ENCODE measurements around the gene VWCE.
"Not testable (repeated sequence)": the region's sequence is repeated elsewhere in the genome, so short reads cannot be mapped to it uniquely, and the experiment has no call there.

VWCE gene

GRCh38 chr11:61211327-61211952 lies 83.7 kb downstream of the VWCE start:
- not testable (repeated sequence) for DNase-seq (ENCODE audit: low read depth in 2 of 2)

GRCh38 chr11:61210629-61211028 lies 84.5 kb downstream of the VWCE start:
- not testable (repeated sequence) for DNase-seq (ENCODE audit: low read depth in 2 of 2)

Measured in stimulated activated CD8-positive, alpha-beta memory T cell treated with anti-CD3 and anti-CD28 coated beads, Interleukin-2, amount 100 ng/mL, for 1 hour (primary cell).